NOMO-1 treated with dmso at 0.1 percent for 144 hours (cell line): ENCODE data around the gene TMCO4.
"Not testable (repeated sequence)": the region's sequence is repeated elsewhere in the genome, so short reads cannot be mapped to it uniquely, and the experiment has no call there.

Experiments used
- DNase-seq: peaks from one replicate; lab custom pipeline; 2025; ENCODE audit not compliant: unreplicated experiment; lab: John Stamatoyannopoulos, UW

The TMCO4 gene

GRCh38 chr1:19643602-19644394 is 155.9 kb downstream of the TMCO4 start, which contains the start of gene NBL1:
Gene NBL1 (plus strand): TSS chr1:19644311. CDS start chr1:19655031, 10,720 bp downstream.
- no peak for DNase-seq

GRCh38 chr1:19643121-19643520 is 156.6 kb downstream of the TMCO4 start:
- no peak for DNase-seq

- DNase-seq, result no peak
Observed at GRCh38 chr1:19640363-19641316, 159.1 kb downstream of the TMCO4 start.

GRCh38 chr1:19639999-19640362 is 159.7 kb downstream of the TMCO4 start:
- no peak for DNase-seq

GRCh38 chr1:19639228-19639627 is 160.5 kb downstream of the TMCO4 start:
- DNase-seq, result not testable (repeated sequence)

- no peak for DNase-seq
Observed at GRCh38 chr1:19637606-19638005, 162.1 kb downstream of the TMCO4 start.

- not testable (repeated sequence) for DNase-seq
Observed at GRCh38 chr1:19636749-19637148, 163.0 kb downstream of the TMCO4 start.

- no peak for DNase-seq
Observed at GRCh38 chr1:19636065-19636464, 163.7 kb downstream of the TMCO4 start.

- no peak for DNase-seq
Observed at GRCh38 chr1:19635646-19636045, 164.1 kb downstream of the TMCO4 start.

GRCh38 chr1:19635064-19635463 is 164.7 kb downstream of the TMCO4 start:
- not testable (repeated sequence) for DNase-seq

GRCh38 chr1:19633106-19633505 is 166.6 kb downstream of the TMCO4 start:
- no peak for DNase-seq
